ENCODE measurements around the gene OR6N2. TPM values are rescaled to one million over a fixed set of nuclear protein-coding genes. Genes with fewer than 3 reads are reported as not detected.

The OR6N2 gene
- total and polyA plus RNA-seq, 4 donors, result not detected

- Histone ChIP-seq H3K9ac (ENCODE audit: low read depth in 1 of 2, low read length in 2 of 2) (no peak overlapping the region), H3K27ac (ENCODE audit: low read depth in 1 of 2, low read length in 2 of 2) (no peak overlapping the region), H3K36me3 (ENCODE audit: control insufficient read depth in 4 of 4, insufficient read depth in 3 of 4, low read depth in 1 of 4, low read length in 3 of 4) (no peaks in the 10 kb centered on the region), H3K4me1 (ENCODE audit: control insufficient read depth in 4 of 4, insufficient read depth in 4 of 4, low read length in 3 of 4) (no peaks in the 10 kb centered on the region), H3K4me3 (ENCODE audit: low read depth in 1 of 3, low read length in 3 of 3) (no peak overlapping the region), H3K9me3 (ENCODE audit: control insufficient read depth in 4 of 4, low read length in 3 of 4) (no peaks in the 10 kb centered on the region), H3K27me3 (ENCODE audit: control insufficient read depth in 4 of 4, insufficient read depth in 4 of 4, low read length in 3 of 4) (peaks cover 0 to 3% (median 0%) of the 10 kb centered on the region in 4 donors)
- DNase-seq (ENCODE audit: low spot score), result no peak
- TF ChIP-seq TAF1 (conservative IDR thresholded peaks at IDR 0.05), result no peak
- TF ChIP-seq, protein P1, sequence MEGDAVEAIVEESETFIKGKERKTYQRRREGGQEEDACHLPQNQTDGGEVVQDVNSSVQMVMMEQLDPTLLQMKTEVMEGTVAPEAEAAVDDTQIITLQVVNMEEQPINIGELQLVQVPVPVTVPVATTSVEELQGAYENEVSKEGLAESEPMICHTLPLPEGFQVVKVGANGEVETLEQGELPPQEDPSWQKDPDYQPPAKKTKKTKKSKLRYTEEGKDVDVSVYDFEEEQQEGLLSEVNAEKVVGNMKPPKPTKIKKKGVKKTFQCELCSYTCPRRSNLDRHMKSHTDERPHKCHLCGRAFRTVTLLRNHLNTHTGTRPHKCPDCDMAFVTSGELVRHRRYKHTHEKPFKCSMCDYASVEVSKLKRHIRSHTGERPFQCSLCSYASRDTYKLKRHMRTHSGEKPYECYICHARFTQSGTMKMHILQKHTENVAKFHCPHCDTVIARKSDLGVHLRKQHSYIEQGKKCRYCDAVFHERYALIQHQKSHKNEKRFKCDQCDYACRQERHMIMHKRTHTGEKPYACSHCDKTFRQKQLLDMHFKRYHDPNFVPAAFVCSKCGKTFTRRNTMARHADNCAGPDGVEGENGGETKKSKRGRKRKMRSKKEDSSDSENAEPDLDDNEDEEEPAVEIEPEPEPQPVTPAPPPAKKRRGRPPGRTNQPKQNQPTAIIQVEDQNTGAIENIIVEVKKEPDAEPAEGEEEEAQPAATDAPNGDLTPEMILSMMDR (IDR thresholded peaks at IDR 0.05; ENCODE audit: low read depth, low read length, missing input control), result no peak
- TF ChIP-seq RAD21 (IDR thresholded peaks at IDR 0.05), result no peak
- TF ChIP-seq, protein P2, sequence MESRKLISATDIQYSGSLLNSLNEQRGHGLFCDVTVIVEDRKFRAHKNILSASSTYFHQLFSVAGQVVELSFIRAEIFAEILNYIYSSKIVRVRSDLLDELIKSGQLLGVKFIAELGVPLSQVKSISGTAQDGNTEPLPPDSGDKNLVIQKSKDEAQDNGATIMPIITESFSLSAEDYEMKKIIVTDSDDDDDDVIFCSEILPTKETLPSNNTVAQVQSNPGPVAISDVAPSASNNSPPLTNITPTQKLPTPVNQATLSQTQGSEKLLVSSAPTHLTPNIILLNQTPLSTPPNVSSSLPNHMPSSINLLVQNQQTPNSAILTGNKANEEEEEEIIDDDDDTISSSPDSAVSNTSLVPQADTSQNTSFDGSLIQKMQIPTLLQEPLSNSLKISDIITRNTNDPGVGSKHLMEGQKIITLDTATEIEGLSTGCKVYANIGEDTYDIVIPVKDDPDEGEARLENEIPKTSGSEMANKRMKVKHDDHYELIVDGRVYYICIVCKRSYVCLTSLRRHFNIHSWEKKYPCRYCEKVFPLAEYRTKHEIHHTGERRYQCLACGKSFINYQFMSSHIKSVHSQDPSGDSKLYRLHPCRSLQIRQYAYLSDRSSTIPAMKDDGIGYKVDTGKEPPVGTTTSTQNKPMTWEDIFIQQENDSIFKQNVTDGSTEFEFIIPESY (IDR thresholded peaks at IDR 0.05), result no peak
- WGBS, result 58% methylated on average over 2 of the region's 2 CpGs
Measured at GRCh38 chr1:158812336-158812735, 31.3 kb upstream of the OR6N2 start.

GRCh38 chr1:158810311-158810710, 29.3 kb upstream of the OR6N2 start:
- H3K36me3 ChIP-seq (ENCODE audit: control insufficient read depth in 4 of 4, insufficient read depth in 3 of 4, low read depth in 1 of 4, low read length in 3 of 4), result no peaks in the 10 kb centered on the region
- peak overlapping the region in 1 of 2 donors; percentile 2 for H3K27ac ChIP-seq (ENCODE audit: low read depth in 1 of 2, low read length in 2 of 2)
- peaks cover 0 to 3% (median 0%) of the 10 kb centered on the region in 4 donors for H3K27me3 ChIP-seq (ENCODE audit: control insufficient read depth in 4 of 4, insufficient read depth in 4 of 4, low read length in 3 of 4)
- H3K4me3 ChIP-seq (ENCODE audit: low read depth in 1 of 3, low read length in 3 of 3), result no peak overlapping the region
- H3K9me3 ChIP-seq (ENCODE audit: control insufficient read depth in 4 of 4, low read length in 3 of 4), result no peaks in the 10 kb centered on the region
- H3K9ac ChIP-seq (ENCODE audit: low read depth in 1 of 2, low read length in 2 of 2), result no peak overlapping the region
- H3K4me1 ChIP-seq (ENCODE audit: control insufficient read depth in 4 of 4, insufficient read depth in 4 of 4, low read length in 3 of 4), result no peaks in the 10 kb centered on the region
- 55% methylated on average over 4 of the region's 4 CpGs for WGBS
- no peak for TF ChIP-seq EGR1 (IDR thresholded peaks at IDR 0.05; ENCODE audit: low read depth in 2 of 2)
- TF ChIP-seq HNF4G (IDR thresholded peaks at IDR 0.05), result no peak
- no peak for TF ChIP-seq RAD21 (IDR thresholded peaks at IDR 0.05)
- TF ChIP-seq SP1 (IDR thresholded peaks at IDR 0.05), result no peak
- TF ChIP-seq NR2F2 (IDR thresholded peaks at IDR 0.05), result no peak
- no peak for TF ChIP-seq FOXA1 (IDR thresholded peaks at IDR 0.05)
- TF ChIP-seq HNF4A (conservative IDR thresholded peaks at IDR 0.05), result no peak
- TF ChIP-seq RXRA (IDR thresholded peaks at IDR 0.05), result no peak
- TF ChIP-seq, protein P3, sequence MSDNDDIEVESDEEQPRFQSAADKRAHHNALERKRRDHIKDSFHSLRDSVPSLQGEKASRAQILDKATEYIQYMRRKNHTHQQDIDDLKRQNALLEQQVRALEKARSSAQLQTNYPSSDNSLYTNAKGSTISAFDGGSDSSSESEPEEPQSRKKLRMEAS (IDR thresholded peaks at IDR 0.05), result no peak
- no peak for TF ChIP-seq FOXA2 (IDR thresholded peaks at IDR 0.05)
- no peak for TF ChIP-seq REST (IDR thresholded peaks at IDR 0.05)
- no peak for TF ChIP-seq YY1 (IDR thresholded peaks at IDR 0.05)
- TF ChIP-seq GABPA (IDR thresholded peaks at IDR 0.05 in 1 of 2, conservative IDR thresholded peaks at IDR 0.05 in 1 of 2), result no peak
- TF ChIP-seq, protein P1 (IDR thresholded peaks at IDR 0.05; ENCODE audit: low read depth, low read length, missing input control), result no peak
- DNase-seq (ENCODE audit: low spot score), result no peak
